Measurements from ENCODE around the gene ATPAF2.

Gene ATPAF2

GRCh38 chr17:18065546-18065945 lies 26.6 kb upstream of the ATPAF2 start:
- peaks cover 37% of the 10 kb centered on the region for H3K36me3 ChIP-seq (ENCODE audit: control insufficient read depth, insufficient read depth, low read length)
- no peak overlapping the region for H3K9ac ChIP-seq (ENCODE audit: low read length)

GRCh38 chr17:18064053-18064452 lies 25.1 kb upstream of the ATPAF2 start:
- H3K36me3 ChIP-seq (ENCODE audit: control insufficient read depth, insufficient read depth, low read length), result peaks cover 45% of the 10 kb centered on the region
- no peak overlapping the region for H3K4me3 ChIP-seq (ENCODE audit: low read depth, low read length)
- no peaks in the 10 kb centered on the region for H3K9me3 ChIP-seq (ENCODE audit: control insufficient read depth, insufficient read depth, low read depth, low read length)
- H3K9ac ChIP-seq (ENCODE audit: low read length), result no peak overlapping the region
- H3K27ac ChIP-seq (ENCODE audit: low read depth, low read length), result no peak overlapping the region
- H3K27me3 ChIP-seq (ENCODE audit: control insufficient read depth, insufficient read depth, low read length), result no peaks in the 10 kb centered on the region
- no peaks in the 10 kb centered on the region for H3K4me1 ChIP-seq (ENCODE audit: control insufficient read depth, insufficient read depth, low read length)

More at GRCh38 chr17:18065546-18065945, 26.6 kb upstream of the ATPAF2 start:
- H3K4me1 ChIP-seq (ENCODE audit: control insufficient read depth, insufficient read depth, low read length), result no peaks in the 10 kb centered on the region
- H3K27me3 ChIP-seq (ENCODE audit: control insufficient read depth, insufficient read depth, low read length), result no peaks in the 10 kb centered on the region
- H3K9me3 ChIP-seq (ENCODE audit: control insufficient read depth, insufficient read depth, low read depth, low read length), result no peaks in the 10 kb centered on the region
- no peak overlapping the region for H3K4me3 ChIP-seq (ENCODE audit: low read depth, low read length)
- H3K27ac ChIP-seq (ENCODE audit: low read depth, low read length), result no peak overlapping the region

- no peak overlapping the region for H3K9ac ChIP-seq (ENCODE audit: low read length)
- H3K9me3 ChIP-seq (ENCODE audit: control insufficient read depth, insufficient read depth, low read depth, low read length), result no peaks in the 10 kb centered on the region
- H3K36me3 ChIP-seq (ENCODE audit: control insufficient read depth, insufficient read depth, low read length), result peaks cover 50% of the 10 kb centered on the region
- H3K4me1 ChIP-seq (ENCODE audit: control insufficient read depth, insufficient read depth, low read length), result no peaks in the 10 kb centered on the region
- no peak overlapping the region for H3K27ac ChIP-seq (ENCODE audit: low read depth, low read length)
- no peak overlapping the region for H3K4me3 ChIP-seq (ENCODE audit: low read depth, low read length)
- no peaks in the 10 kb centered on the region for H3K27me3 ChIP-seq (ENCODE audit: control insufficient read depth, insufficient read depth, low read length)
Measured at GRCh38 chr17:18059283-18059682, 20.3 kb upstream of the ATPAF2 start.

- no peaks in the 10 kb centered on the region for H3K4me1 ChIP-seq (ENCODE audit: control insufficient read depth, insufficient read depth, low read length)
- H3K27ac ChIP-seq (ENCODE audit: low read depth, low read length), result no peak overlapping the region
- no peak overlapping the region for H3K9ac ChIP-seq (ENCODE audit: low read length)
- no peak overlapping the region for H3K4me3 ChIP-seq (ENCODE audit: low read depth, low read length)
- no peaks in the 10 kb centered on the region for H3K27me3 ChIP-seq (ENCODE audit: control insufficient read depth, insufficient read depth, low read length)
- no peaks in the 10 kb centered on the region for H3K9me3 ChIP-seq (ENCODE audit: control insufficient read depth, insufficient read depth, low read depth, low read length)
- H3K36me3 ChIP-seq (ENCODE audit: control insufficient read depth, insufficient read depth, low read length), result peaks cover 43% of the 10 kb centered on the region
Measured at GRCh38 chr17:18056214-18056613, 17.2 kb upstream of the ATPAF2 start.

DNA sequence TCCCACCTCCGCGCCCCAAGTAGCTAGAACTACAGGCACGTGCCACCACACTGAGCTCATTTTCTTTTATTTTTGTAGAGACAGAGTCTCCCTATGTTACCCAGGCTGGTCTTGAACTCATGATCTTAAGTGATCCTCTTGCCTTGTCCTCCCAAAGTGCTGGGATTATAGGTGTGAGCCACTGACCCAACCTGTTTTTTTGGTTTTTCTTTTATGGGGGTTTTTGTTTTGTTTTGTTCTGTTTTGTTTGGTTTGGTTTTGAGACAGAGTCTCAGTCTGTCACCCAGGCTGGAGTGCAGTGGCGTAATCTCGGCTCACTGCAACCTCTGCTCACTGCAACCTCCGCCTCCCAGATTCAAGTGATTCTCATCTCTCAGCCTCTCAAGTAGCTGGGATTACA lies 16.6 kb upstream of the ATPAF2 start:
- Histone ChIP-seq H3K4me3 (ENCODE audit: low read depth, low read length) (no peak overlapping the region), H3K9me3 (ENCODE audit: control insufficient read depth, insufficient read depth, low read depth, low read length) (no peaks in the 10 kb centered on the region), H3K27me3 (ENCODE audit: control insufficient read depth, insufficient read depth, low read length) (no peaks in the 10 kb centered on the region), H3K36me3 (ENCODE audit: control insufficient read depth, insufficient read depth, low read length) (peaks cover 41% of the 10 kb centered on the region), H3K27ac (ENCODE audit: low read depth, low read length) (no peak overlapping the region), H3K4me1 (ENCODE audit: control insufficient read depth, insufficient read depth, low read length) (no peaks in the 10 kb centered on the region), H3K9ac (ENCODE audit: low read length) (no peak overlapping the region)

DNA sequence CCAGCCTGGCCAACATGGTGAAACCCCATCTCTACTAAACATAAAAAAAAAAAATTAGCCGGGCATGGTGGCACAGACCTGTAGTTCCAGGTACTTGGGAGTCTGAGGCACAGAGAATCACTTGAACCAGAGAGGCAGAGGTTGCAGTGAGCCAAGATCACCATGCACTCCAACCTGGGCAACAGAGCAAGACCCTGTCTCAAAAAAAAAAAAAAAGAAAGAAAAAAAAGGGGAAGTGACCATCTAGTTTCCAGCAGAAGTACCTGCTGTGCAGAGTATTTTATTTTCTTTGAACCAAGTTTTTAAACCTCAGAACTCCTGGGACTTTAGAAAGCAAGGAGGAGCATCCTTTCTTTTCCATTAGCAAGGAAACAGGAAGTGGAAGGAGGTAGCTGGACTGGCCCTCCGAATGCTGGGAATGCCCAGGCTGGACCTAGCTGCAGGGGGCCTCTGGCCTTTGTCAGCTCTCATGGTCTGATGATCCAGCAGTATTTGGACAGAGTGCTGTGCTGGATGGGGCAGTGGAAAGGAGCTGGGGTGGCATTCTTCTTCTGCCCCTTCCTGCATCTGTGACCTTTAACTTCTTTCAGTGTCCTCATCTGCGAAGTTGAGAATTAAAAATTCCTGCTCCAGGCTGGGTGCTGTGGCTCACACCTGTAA lies 6.9 kb upstream of the ATPAF2 start:
- H3K27ac ChIP-seq (ENCODE audit: low read depth, low read length), result no peak overlapping the region
- no peaks in the 10 kb centered on the region for H3K27me3 ChIP-seq (ENCODE audit: control insufficient read depth, insufficient read depth, low read length)
- H3K36me3 ChIP-seq (ENCODE audit: control insufficient read depth, insufficient read depth, low read length), result peaks cover 25% of the 10 kb centered on the region
- no peak overlapping the region for H3K9ac ChIP-seq (ENCODE audit: low read length)
- H3K4me3 ChIP-seq (ENCODE audit: low read depth, low read length), result no peak overlapping the region
- no peaks in the 10 kb centered on the region for H3K9me3 ChIP-seq (ENCODE audit: control insufficient read depth, insufficient read depth, low read depth, low read length)
- peaks cover 4% of the 10 kb centered on the region; the same call in 1 of the 2 replicates for H3K4me1 ChIP-seq (ENCODE audit: control insufficient read depth, insufficient read depth, low read length)

DNA sequence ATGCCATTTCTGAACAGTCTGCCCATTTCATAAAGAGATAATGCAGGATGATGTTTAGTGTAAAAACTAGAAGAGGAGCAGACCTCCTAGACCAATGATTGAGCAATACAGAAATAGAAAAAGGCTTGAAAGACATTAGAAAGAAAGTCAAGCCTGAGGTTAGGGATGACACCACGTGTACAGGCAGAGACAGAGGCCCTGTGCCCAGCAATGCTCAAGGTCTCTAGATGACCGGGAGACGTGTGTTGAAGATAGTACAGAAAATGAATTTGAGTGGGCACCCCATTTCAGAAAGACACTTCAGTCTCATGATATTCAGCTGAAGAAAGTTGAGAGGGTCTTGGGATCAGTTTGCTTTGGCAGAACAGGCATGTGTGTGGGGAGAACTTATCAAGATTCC lies 5.6 kb upstream of the ATPAF2 start:
- Histone ChIP-seq H3K27me3 (ENCODE audit: control insufficient read depth, insufficient read depth, low read length) (no peaks in the 10 kb centered on the region), H3K9me3 (ENCODE audit: control insufficient read depth, insufficient read depth, low read depth, low read length) (no peaks in the 10 kb centered on the region), H3K9ac (ENCODE audit: low read length) (no peak overlapping the region), H3K27ac (ENCODE audit: low read depth, low read length) (no peak overlapping the region), H3K4me1 (ENCODE audit: control insufficient read depth, insufficient read depth, low read length) (peaks cover 12% of the 10 kb centered on the region; the same call in 1 of the 2 replicates), H3K36me3 (ENCODE audit: control insufficient read depth, insufficient read depth, low read length) (peaks cover 25% of the 10 kb centered on the region), H3K4me3 (ENCODE audit: low read depth, low read length) (no peak overlapping the region)

DNA sequence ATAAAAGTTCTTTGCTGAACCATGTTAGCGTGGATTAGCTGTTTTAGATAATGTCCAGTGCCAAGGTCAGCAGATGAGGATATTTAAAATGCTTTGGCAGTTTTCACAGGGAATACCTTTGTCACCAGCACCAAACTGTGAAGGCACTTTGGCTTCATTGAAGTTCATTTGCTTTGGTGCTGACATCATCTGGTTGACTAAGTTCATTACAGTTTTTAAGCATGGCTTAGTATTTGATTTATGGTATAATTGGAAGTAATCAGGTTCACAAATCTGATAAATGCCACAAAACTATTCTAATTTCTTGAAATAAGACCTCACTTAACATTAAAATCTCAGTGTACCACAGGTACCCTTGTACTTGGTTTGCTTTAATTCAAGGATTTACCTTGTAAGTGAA lies 4.5 kb upstream of the ATPAF2 start:
- Histone ChIP-seq H3K9ac (ENCODE audit: low read length) (no peak overlapping the region), H3K27me3 (ENCODE audit: control insufficient read depth, insufficient read depth, low read length) (no peaks in the 10 kb centered on the region), H3K27ac (ENCODE audit: low read depth, low read length) (no peak overlapping the region), H3K36me3 (ENCODE audit: control insufficient read depth, insufficient read depth, low read length) (peaks cover 25% of the 10 kb centered on the region), H3K9me3 (ENCODE audit: control insufficient read depth, insufficient read depth, low read depth, low read length) (no peaks in the 10 kb centered on the region), H3K4me3 (ENCODE audit: low read depth, low read length) (no peak overlapping the region), H3K4me1 (ENCODE audit: control insufficient read depth, insufficient read depth, low read length) (peaks cover 12% of the 10 kb centered on the region; the same call in 1 of the 2 replicates)

- Histone ChIP-seq H3K9ac (ENCODE audit: low read length) (no peak overlapping the region), H3K27me3 (ENCODE audit: control insufficient read depth, insufficient read depth, low read length) (no peaks in the 10 kb centered on the region), H3K27ac (ENCODE audit: low read depth, low read length) (no peak overlapping the region), H3K9me3 (ENCODE audit: control insufficient read depth, insufficient read depth, low read depth, low read length) (no peaks in the 10 kb centered on the region), H3K4me3 (ENCODE audit: low read depth, low read length) (no peak overlapping the region), H3K4me1 (ENCODE audit: control insufficient read depth, insufficient read depth, low read length) (peaks cover 15% of the 10 kb centered on the region), H3K36me3 (ENCODE audit: control insufficient read depth, insufficient read depth, low read length) (peaks cover 25% of the 10 kb centered on the region)
Measured at GRCh38 chr17:18042983-18043382, 4.0 kb upstream of the ATPAF2 start.

DNA sequence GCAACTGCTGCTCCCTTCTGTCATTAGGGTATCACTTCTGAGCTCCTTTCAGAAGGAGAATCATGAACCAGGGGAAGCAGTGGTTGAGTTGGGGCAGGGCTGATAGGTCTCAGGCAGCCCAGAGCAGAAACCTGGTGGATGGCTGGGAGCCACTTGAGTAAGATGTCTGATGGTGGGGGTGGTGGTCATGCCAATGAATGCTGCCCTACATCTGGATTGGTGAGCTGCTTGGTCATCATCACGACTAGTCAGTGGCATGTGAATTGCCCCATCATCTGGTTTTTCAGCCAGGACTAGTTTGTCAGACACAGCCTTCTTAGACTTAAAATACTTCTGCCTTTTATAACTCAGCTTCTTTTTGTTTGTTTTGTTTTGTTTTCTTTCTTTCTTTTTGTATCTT lies 2.8 kb upstream of the ATPAF2 start:
- no peak overlapping the region for H3K27ac ChIP-seq (ENCODE audit: low read depth, low read length)
- peaks cover 17% of the 10 kb centered on the region for H3K4me1 ChIP-seq (ENCODE audit: control insufficient read depth, insufficient read depth, low read length)
- H3K9ac ChIP-seq (ENCODE audit: low read length), result no peak overlapping the region
- H3K4me3 ChIP-seq (ENCODE audit: low read depth, low read length), result no peak overlapping the region
- H3K36me3 ChIP-seq (ENCODE audit: control insufficient read depth, insufficient read depth, low read length), result peaks cover 16% of the 10 kb centered on the region
- H3K9me3 ChIP-seq (ENCODE audit: control insufficient read depth, insufficient read depth, low read depth, low read length), result no peaks in the 10 kb centered on the region
- no peaks in the 10 kb centered on the region for H3K27me3 ChIP-seq (ENCODE audit: control insufficient read depth, insufficient read depth, low read length)

GRCh38 chr17:18040261-18040858 lies 1.4 kb upstream of the ATPAF2 start:
- Histone ChIP-seq H3K4me3 (ENCODE audit: low read depth, low read length) (peak overlapping the region; percentile 92), H3K27me3 (ENCODE audit: control insufficient read depth, insufficient read depth, low read length) (no peaks in the 10 kb centered on the region), H3K36me3 (ENCODE audit: control insufficient read depth, insufficient read depth, low read length) (peaks cover 9% of the 10 kb centered on the region; the same call in 1 of the 2 replicates), H3K9me3 (ENCODE audit: control insufficient read depth, insufficient read depth, low read depth, low read length) (no peaks in the 10 kb centered on the region), H3K4me1 (ENCODE audit: control insufficient read depth, insufficient read depth, low read length) (peaks cover 17% of the 10 kb centered on the region), H3K27ac (ENCODE audit: low read depth, low read length) (no peak overlapping the region), H3K9ac (ENCODE audit: low read length) (peak overlapping the region; percentile 68)
